Caco-2 (cell line): ENCODE results near the gene STUM. TPM values are rescaled to one million over a fixed set of nuclear protein-coding genes. Genes with fewer than 3 reads are reported as not detected.
A peak's percentile ranks its signal among the peaks of the same experiment; 100 is the strongest.

ENCODE experiments used
- BruUV-seq: library from RNA; stranded (reverse); fragments of 400-500 nt; replicated peaks from 2 replicates; lab custom pipeline; 2021; lab: Mats Ljungman, UMichigan
- CTCF ChIA-PET: fragments of 300-600 bp; sonication (Branson Sonifier 250); formaldehyde crosslinking; loops from one replicate; lab custom pipeline; 2022; ENCODE audit warnings: antibody characterized with exemption; lab: Charles Lee
- POLR2A ChIA-PET: fragments of 300-600 bp; sonication (Branson Sonifier 250); formaldehyde crosslinking; loops from one replicate; lab custom pipeline; 2022; ENCODE audit warnings: antibody characterized with exemption; lab: Charles Lee
- DNase-seq, 2 experiments: peaks; one replicate each; pipeline versions ENCODE4 v3.0.0 to v3.0.0-alpha.2; 2020 to 2022
- H3K27me3 ChIP-seq: replicated peaks from 2 replicates; pipeline ENCODE4 v1.6.0; 2011; ENCODE audit warnings: low read length; ENCODE audit not compliant: control insufficient read depth, insufficient read depth
- H3K36me3 ChIP-seq: 2 replicates; pipeline ENCODE4 v1.5.1; 2011; ENCODE audit warnings: low read length; ENCODE audit not compliant: control insufficient read depth, insufficient read depth
- H3K4me1 ChIP-seq: fragments of 250-450 bp; sonication (Bioruptor Pico); 2 replicates; pipeline ENCODE4 v1.5.1; 2020; ENCODE audit warnings: mild to moderate bottlenecking
- H3K4me3 ChIP-seq: 2 replicates; pipeline ENCODE4 v1.5.1; 2011; ENCODE audit warnings: low read depth, mild to moderate bottlenecking, control low read depth, low read length
- H3K9me3 ChIP-seq: fragments of 250-450 bp; sonication (Bioruptor Pico); 2 replicates; pipeline ENCODE4 v1.5.1; 2020; ENCODE audit warnings: mild to moderate bottlenecking, moderate library complexity
- H3K27ac Mint-ChIP-seq: one replicate; pipeline ENCODE4 v1.8.0; 2022; ENCODE audit warnings: mixed read lengths; ENCODE audit not compliant: unreplicated experiment
- H3K27me3 Mint-ChIP-seq: one replicate; pipeline ENCODE4 v1.8.0; 2022; ENCODE audit warnings: mixed read lengths; ENCODE audit not compliant: insufficient read depth, unreplicated experiment
- H3K36me3 Mint-ChIP-seq: one replicate; pipeline ENCODE4 v1.8.0; 2022; ENCODE audit warnings: mild to moderate bottlenecking, mixed read lengths; ENCODE audit not compliant: insufficient read depth, unreplicated experiment
- H3K4me1 Mint-ChIP-seq: one replicate; pipeline ENCODE4 v1.8.0; 2022; ENCODE audit warnings: low read depth, mixed read lengths; ENCODE audit not compliant: unreplicated experiment
- H3K4me3 Mint-ChIP-seq: one replicate; pipeline ENCODE4 v1.8.0; 2022; ENCODE audit warnings: mild to moderate bottlenecking, moderate library complexity, mixed read lengths; ENCODE audit not compliant: unreplicated experiment
- H3K9me3 Mint-ChIP-seq: one replicate; pipeline ENCODE4 v1.8.0; 2022; ENCODE audit warnings: mixed read lengths; ENCODE audit not compliant: unreplicated experiment
- intact Hi-C: fragments of 100-400 bp; cut with micrococcal nuclease; formaldehyde crosslinking; loops from one replicate; pipeline ENCODE4 v1.10.0; 2022; ENCODE audit not compliant: unreplicated experiment
- total RNA-seq: library from RNA; stranded (reverse); gene quantifications from 2 replicates; pipeline ENCODE4 v1.2.3, GENCODE V29; 2022
- TF ChIP-seq, protein P1 (sequence below), 2 experiments: fragments of 200-600 bp in 1 of 2; IDR thresholded peaks; 1 replicate in 1 of 2; 2 replicates in 1 of 2; pipeline versions ENCODE4 v1.5.1 to v1.8.0; 2011 to 2022; ENCODE audit warnings: antibody characterized with exemption in 1 of 2, control low read depth in 1 of 2, inconsistent platforms in 1 of 2, low read depth in 1 of 2, low read length in 1 of 2, mild to moderate bottlenecking in 1 of 2, moderate library complexity in 1 of 2; ENCODE audit not compliant: insufficient read depth in 1 of 2, severe bottlenecking in 1 of 2, unreplicated experiment in 1 of 2

Gene STUM
- total RNA-seq, 1 experiment from 2014 or later, result 1.7 TPM

DNA sequence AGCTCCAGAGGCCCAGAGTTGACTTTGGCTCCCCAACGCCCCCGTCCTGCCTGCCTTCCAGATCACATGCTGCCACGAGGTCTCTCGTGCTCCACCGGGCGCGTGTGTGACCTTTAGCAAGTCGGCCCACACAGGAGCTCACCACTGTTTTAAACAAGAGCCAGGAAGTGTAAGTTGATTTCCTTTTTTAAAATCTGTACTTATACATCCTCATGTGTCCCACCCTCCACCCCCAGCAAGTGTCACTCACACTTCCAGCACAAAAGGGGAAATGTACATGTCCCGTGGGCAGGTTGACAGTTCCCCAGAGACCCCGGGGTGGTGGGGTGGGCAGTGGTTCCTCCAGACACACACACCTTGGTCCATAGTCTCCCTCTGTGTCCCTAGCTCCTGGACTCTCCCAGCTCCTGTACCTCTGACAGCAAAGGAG, 84.4 kb downstream of the STUM start:
- no TSS peak for BruUV-seq

DNA sequence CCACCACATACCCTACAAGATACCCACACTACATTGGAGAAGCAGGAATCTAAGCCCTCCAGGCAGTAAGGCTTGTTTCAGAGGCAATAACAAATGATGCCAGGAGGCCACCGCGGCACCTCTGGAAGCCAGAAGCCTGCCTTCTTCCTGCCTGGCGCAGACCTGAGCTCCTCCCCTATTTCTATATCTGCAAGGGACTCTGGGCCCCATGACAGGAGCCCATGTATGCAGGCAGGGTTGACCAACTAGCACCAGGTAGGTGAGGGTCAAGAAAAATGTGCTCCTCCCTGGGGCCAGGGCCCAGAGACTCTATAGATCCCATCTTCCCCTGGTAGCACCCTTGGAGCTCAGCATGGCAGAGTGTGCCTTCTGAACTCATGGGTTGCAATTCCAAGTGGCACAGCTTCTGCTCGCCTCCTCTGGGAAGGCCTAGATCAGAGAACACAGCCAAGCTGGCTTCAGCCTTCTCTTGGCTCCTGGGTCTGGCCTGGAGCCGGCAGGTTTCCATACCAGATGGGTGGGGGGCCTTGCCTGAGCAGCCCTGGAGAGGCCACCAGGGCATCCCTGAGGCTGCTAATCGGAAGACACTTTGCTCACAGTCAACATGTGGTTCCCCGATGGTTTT, 85.1 kb downstream of the STUM start:
- BruUV-seq, result no TSS peak
- Mint-ChIP-seq H3K36me3 (no peaks in the 10 kb centered on the region), H3K27ac (no peak overlapping the region), H3K27me3 (no peaks in the 10 kb centered on the region), H3K4me3 (no peak overlapping the region), H3K9me3 (no peaks in the 10 kb centered on the region), H3K4me1 (no peaks in the 10 kb centered on the region)
- CTCF ChIA-PET, result interaction anchor here (0.8 to 0.9 kb wide), 3 partner anchors 10 to 194 kb away, joined by 3 read pairs; no protein-coding TSS in a partner anchor
- H3K4me3 ChIP-seq, result no peak overlapping the region
- H3K36me3 ChIP-seq, result no peaks in the 10 kb centered on the region; the same call in 1 of the 2 replicates
- DNase-seq, result no peak
- TF ChIP-seq, protein P1, sequence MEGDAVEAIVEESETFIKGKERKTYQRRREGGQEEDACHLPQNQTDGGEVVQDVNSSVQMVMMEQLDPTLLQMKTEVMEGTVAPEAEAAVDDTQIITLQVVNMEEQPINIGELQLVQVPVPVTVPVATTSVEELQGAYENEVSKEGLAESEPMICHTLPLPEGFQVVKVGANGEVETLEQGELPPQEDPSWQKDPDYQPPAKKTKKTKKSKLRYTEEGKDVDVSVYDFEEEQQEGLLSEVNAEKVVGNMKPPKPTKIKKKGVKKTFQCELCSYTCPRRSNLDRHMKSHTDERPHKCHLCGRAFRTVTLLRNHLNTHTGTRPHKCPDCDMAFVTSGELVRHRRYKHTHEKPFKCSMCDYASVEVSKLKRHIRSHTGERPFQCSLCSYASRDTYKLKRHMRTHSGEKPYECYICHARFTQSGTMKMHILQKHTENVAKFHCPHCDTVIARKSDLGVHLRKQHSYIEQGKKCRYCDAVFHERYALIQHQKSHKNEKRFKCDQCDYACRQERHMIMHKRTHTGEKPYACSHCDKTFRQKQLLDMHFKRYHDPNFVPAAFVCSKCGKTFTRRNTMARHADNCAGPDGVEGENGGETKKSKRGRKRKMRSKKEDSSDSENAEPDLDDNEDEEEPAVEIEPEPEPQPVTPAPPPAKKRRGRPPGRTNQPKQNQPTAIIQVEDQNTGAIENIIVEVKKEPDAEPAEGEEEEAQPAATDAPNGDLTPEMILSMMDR (IDR thresholded peaks at IDR 0.05; ENCODE audit: insufficient read depth in 1 of 2, low read depth in 1 of 2, low read length in 1 of 2, severe bottlenecking in 1 of 2, unreplicated experiment in 1 of 2), result no peak
- H3K27me3 ChIP-seq, result no peaks in the 10 kb centered on the region
- intact Hi-C loops, result loop anchor here (1.0 to 2.0 kb wide), 4 partner anchors 47 to 209 kb away; no protein-coding TSS in a partner anchor
- POLR2A ChIA-PET, result no interaction called here
- no peaks in the 10 kb centered on the region for H3K9me3 ChIP-seq
- no peaks in the 10 kb centered on the region for H3K4me1 ChIP-seq

More for the DNA sequence above, 84.4 kb downstream of the STUM start:
- intact Hi-C loops, result no loop called here
- no peaks in the 10 kb centered on the region for H3K27me3 Mint-ChIP-seq
- H3K4me3 Mint-ChIP-seq, result no peak overlapping the region
- no peaks in the 10 kb centered on the region for H3K27me3 ChIP-seq
- H3K9me3 Mint-ChIP-seq, result no peaks in the 10 kb centered on the region
- TF ChIP-seq, protein P1 (IDR thresholded peaks at IDR 0.05; ENCODE audit: insufficient read depth in 1 of 2, low read depth in 1 of 2, low read length in 1 of 2, severe bottlenecking in 1 of 2, unreplicated experiment in 1 of 2), result no peak
- POLR2A ChIA-PET, result no interaction called here
- no peak overlapping the region for H3K4me3 ChIP-seq
- no peak overlapping the region for H3K27ac Mint-ChIP-seq
- no peaks in the 10 kb centered on the region for H3K4me1 Mint-ChIP-seq
- CTCF ChIA-PET, result interaction anchor here (0.8 to 0.9 kb wide), 3 partner anchors 11 to 195 kb away, joined by 3 read pairs; no protein-coding TSS in a partner anchor
- H3K4me1 ChIP-seq, result no peaks in the 10 kb centered on the region
- no peaks in the 10 kb centered on the region for H3K9me3 ChIP-seq
- no peaks in the 10 kb centered on the region; the same call in 1 of the 2 replicates for H3K36me3 ChIP-seq
- DNase-seq, result no peak
- no peaks in the 10 kb centered on the region for H3K36me3 Mint-ChIP-seq

DNA sequence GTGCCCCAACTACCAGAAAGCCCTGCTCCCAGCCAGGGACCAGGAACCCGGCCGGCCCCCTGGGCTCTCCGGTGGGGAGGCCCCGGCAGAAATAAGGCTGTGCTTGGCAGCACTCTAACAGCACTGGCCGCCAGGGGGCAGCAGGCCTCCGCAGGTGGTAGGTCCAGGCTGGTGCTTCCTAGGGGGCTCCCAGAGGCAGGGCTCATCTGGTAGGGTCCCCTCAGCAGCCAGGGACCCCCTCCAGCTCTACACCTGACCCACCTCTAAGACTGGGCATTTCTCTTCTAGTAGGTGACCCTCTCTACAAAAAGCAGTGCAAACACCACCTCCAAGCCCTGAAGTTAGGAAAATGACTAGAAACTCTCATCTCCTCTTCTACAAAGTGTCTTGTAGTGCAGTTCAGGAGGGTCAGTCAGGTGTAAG, 85.6 kb downstream of the STUM start:
- no peaks in the 10 kb centered on the region for H3K9me3 Mint-ChIP-seq
- intact Hi-C loops, result loop anchor here (1.0 to 2.0 kb wide), 4 partner anchors 47 to 209 kb away; no protein-coding TSS in a partner anchor
- Histone ChIP-seq H3K9me3 (no peaks in the 10 kb centered on the region), H3K36me3 (no peaks in the 10 kb centered on the region; the same call in 1 of the 2 replicates), H3K27me3 (no peaks in the 10 kb centered on the region), H3K4me1 (no peaks in the 10 kb centered on the region), H3K4me3 (no peak overlapping the region)
- no peaks in the 10 kb centered on the region for H3K36me3 Mint-ChIP-seq
- no peak overlapping the region for H3K4me3 Mint-ChIP-seq
- POLR2A ChIA-PET, result no interaction called here
- H3K27ac Mint-ChIP-seq, result no peak overlapping the region
- CTCF ChIA-PET, result no interaction called here
- H3K4me1 Mint-ChIP-seq, result no peaks in the 10 kb centered on the region
- no peaks in the 10 kb centered on the region for H3K27me3 Mint-ChIP-seq
- BruUV-seq, result no TSS peak
- peak; percentile 67 to 83 for DNase-seq
- TF ChIP-seq, protein P1 (IDR thresholded peaks at IDR 0.05; ENCODE audit: insufficient read depth in 1 of 2, low read depth in 1 of 2, low read length in 1 of 2, severe bottlenecking in 1 of 2, unreplicated experiment in 1 of 2), result peak; percentile 92 to 95
